HEK293 (cell line): ENCODE data around the gene WDR74.
A peak's percentile ranks its signal among the peaks of the same experiment; 100 is the strongest.

Experiments
- GFI1B ChIP-seq: fragments of 450-650 bp; formaldehyde crosslinking; IDR thresholded peaks from 2 replicates; pipeline ENCODE4 v1.5.1; 2016; ENCODE audit warnings: missing biosample characterization, missing genetic modification characterization
- IKZF3 ChIP-seq: fragments of 450-650 bp; IDR thresholded peaks from 2 replicates; pipeline ENCODE4 v1.5.0; 2018; ENCODE audit warnings: missing biosample characterization, mild to moderate bottlenecking, missing genetic modification characterization, moderate library complexity
- KLF16 ChIP-seq: fragments of 450-650 bp; formaldehyde crosslinking; IDR thresholded peaks from 2 replicates; pipeline ENCODE4 v1.5.1; 2017; ENCODE audit warnings: missing biosample characterization, missing genetic modification characterization
- MZF1 ChIP-seq: fragments of 450-650 bp; formaldehyde crosslinking; IDR thresholded peaks from 2 replicates; pipeline ENCODE4 v1.5.1; 2017; ENCODE audit warnings: missing biosample characterization, missing genetic modification characterization, borderline replicate concordance
- OVOL3 ChIP-seq: fragments of 450-650 bp; formaldehyde crosslinking; IDR thresholded peaks from 2 replicates; pipeline ENCODE4 v1.5.1; 2016; ENCODE audit warnings: missing biosample characterization, missing genetic modification characterization
- SCRT1 ChIP-seq: fragments of 450-650 bp; formaldehyde crosslinking; IDR thresholded peaks from 2 replicates; pipeline ENCODE4 v1.5.1; 2016; ENCODE audit warnings: missing biosample characterization, missing genetic modification characterization, borderline replicate concordance
- SETDB1 ChIP-seq: IDR thresholded peaks from one replicate; pipeline ENCODE4 v1.6.1; 2017; ENCODE audit warnings: mild to moderate bottlenecking, low read length, moderate library complexity, mixed read lengths; ENCODE audit not compliant: insufficient read length
- ZNF133 ChIP-seq: fragments of 450-650 bp; formaldehyde crosslinking; IDR thresholded peaks from 2 replicates; pipeline ENCODE4 v1.5.1; 2016; ENCODE audit warnings: missing biosample characterization, missing genetic modification characterization
- ZNF19 ChIP-seq: fragments of 450-650 bp; formaldehyde crosslinking; IDR thresholded peaks from 2 replicates; pipeline ENCODE4; 2016; ENCODE audit warnings: missing biosample characterization, missing genetic modification characterization, low read depth
- ZNF211 ChIP-seq: fragments of 450-650 bp; formaldehyde crosslinking; IDR thresholded peaks from 2 replicates; pipeline ENCODE4 v1.5.1; 2016; ENCODE audit warnings: low read depth, missing biosample characterization, missing genetic modification characterization
- ZNF514 ChIP-seq: fragments of 450-650 bp; formaldehyde crosslinking; IDR thresholded peaks from 2 replicates; pipeline ENCODE4 v1.5.1; 2016; ENCODE audit warnings: missing biosample characterization, missing genetic modification characterization
- ZNF521 ChIP-seq: fragments of 450-650 bp; formaldehyde crosslinking; IDR thresholded peaks from 2 replicates; pipeline ENCODE4 v1.5.1; 2017; ENCODE audit warnings: missing biosample characterization, mild to moderate bottlenecking, missing genetic modification characterization
- ZNF610 ChIP-seq: fragments of 450-650 bp; formaldehyde crosslinking; IDR thresholded peaks from 2 replicates; pipeline ENCODE4 v1.5.1; 2016; ENCODE audit warnings: missing biosample characterization, missing genetic modification characterization, borderline replicate concordance
- ZNF677 ChIP-seq: fragments of 450-650 bp; IDR thresholded peaks from 2 replicates; pipeline ENCODE4 v1.5.0; 2018; ENCODE audit warnings: missing biosample characterization, mild to moderate bottlenecking, missing genetic modification characterization, moderate library complexity
- ZNF692 ChIP-seq: fragments of 450-650 bp; formaldehyde crosslinking; IDR thresholded peaks from 2 replicates; pipeline ENCODE4 v1.5.1; 2016; ENCODE audit warnings: missing biosample characterization, missing genetic modification characterization
- ZNF785 ChIP-seq: fragments of 450-650 bp; formaldehyde crosslinking; IDR thresholded peaks from 2 replicates; pipeline ENCODE4 v1.5.1; 2016; ENCODE audit warnings: missing biosample characterization, missing genetic modification characterization
- ZNF830 ChIP-seq: fragments of 450-650 bp; IDR thresholded peaks from 2 replicates; pipeline ENCODE4 v1.5.0; 2018; ENCODE audit warnings: missing biosample characterization, missing genetic modification characterization, low read depth, mild to moderate bottlenecking, moderate library complexity
- ZSCAN30 ChIP-seq: fragments of 450-650 bp; IDR thresholded peaks from 2 replicates; pipeline ENCODE4 v1.5.1; 2018; ENCODE audit warnings: missing biosample characterization, mild to moderate bottlenecking, missing genetic modification characterization, moderate library complexity
- TF ChIP-seq, protein P1 (sequence below): fragments of 450-650 bp; formaldehyde crosslinking; IDR thresholded peaks from 2 replicates; pipeline ENCODE4 v1.5.1; 2016; ENCODE audit warnings: missing biosample characterization, missing genetic modification characterization
- TF ChIP-seq, protein P2 (sequence below): fragments of 450-650 bp; formaldehyde crosslinking; IDR thresholded peaks from 2 replicates; pipeline ENCODE4 v1.5.1; 2017; ENCODE audit warnings: missing biosample characterization, missing genetic modification characterization
- TF ChIP-seq, protein P3 (sequence below): fragments of 450-650 bp; IDR thresholded peaks from 2 replicates; pipeline ENCODE4 v1.5.1; 2018; ENCODE audit warnings: missing biosample characterization, mild to moderate bottlenecking, missing genetic modification characterization
- TF ChIP-seq, protein P4 (sequence below): fragments of 450-650 bp; formaldehyde crosslinking; IDR thresholded peaks from 2 replicates; pipeline ENCODE4 v1.5.1; 2016; ENCODE audit warnings: missing biosample characterization, missing genetic modification characterization, borderline replicate concordance
- TF ChIP-seq, protein P5 (sequence below): fragments of 450-650 bp; formaldehyde crosslinking; conservative IDR thresholded peaks from 2 replicates; pipeline ENCODE4 v1.5.1; 2016; ENCODE audit warnings: low read depth, missing biosample characterization, missing genetic modification characterization

The WDR74 gene

DNA sequence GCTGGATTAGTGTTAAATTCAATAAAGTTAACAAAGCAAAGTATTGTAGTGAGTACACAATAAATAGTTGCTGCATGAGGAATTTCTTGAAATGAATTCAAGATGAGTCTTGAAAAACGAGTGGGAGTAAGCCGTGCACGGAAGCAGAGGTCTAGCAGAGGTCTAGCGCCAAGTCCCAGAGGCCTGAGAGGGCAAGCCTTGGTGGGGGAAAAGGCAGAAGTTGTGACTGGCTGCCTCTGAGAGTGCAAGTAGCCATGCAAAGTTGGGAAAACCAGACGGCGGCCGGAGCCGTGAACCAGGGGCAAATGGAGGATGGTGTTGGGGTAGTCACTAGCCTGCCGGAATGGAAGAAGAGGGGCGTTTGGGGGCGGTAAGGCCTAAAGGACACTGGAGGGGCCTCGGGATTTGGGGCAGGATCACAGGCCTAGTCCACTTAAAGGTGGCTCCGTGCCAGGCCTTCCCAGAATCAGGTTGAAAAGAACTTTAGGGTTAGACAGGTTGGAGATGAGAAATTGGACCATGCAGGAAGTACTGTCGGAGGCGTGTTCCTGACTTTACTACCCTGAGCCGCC is 40.9 kb upstream of the WDR74 start (continued):
- no peak for TF ChIP-seq ZSCAN30 (tag by site-specific recombination)
- TF ChIP-seq, protein P1, sequence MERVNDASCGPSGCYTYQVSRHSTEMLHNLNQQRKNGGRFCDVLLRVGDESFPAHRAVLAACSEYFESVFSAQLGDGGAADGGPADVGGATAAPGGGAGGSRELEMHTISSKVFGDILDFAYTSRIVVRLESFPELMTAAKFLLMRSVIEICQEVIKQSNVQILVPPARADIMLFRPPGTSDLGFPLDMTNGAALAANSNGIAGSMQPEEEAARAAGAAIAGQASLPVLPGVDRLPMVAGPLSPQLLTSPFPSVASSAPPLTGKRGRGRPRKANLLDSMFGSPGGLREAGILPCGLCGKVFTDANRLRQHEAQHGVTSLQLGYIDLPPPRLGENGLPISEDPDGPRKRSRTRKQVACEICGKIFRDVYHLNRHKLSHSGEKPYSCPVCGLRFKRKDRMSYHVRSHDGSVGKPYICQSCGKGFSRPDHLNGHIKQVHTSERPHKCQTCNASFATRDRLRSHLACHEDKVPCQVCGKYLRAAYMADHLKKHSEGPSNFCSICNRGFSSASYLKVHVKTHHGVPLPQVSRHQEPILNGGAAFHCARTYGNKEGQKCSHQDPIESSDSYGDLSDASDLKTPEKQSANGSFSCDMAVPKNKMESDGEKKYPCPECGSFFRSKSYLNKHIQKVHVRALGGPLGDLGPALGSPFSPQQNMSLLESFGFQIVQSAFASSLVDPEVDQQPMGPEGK (tag by site-specific recombination) = peak; percentile 43
- TF ChIP-seq ZNF514 (tag by site-specific recombination) = no peak
- TF ChIP-seq ZNF677 (tag by site-specific recombination) = no peak
- TF ChIP-seq MZF1 (tag by site-specific recombination) = no peak
- TF ChIP-seq ZNF692 (tag by site-specific recombination) = no peak; the same call in 1 of the 2 replicates
- TF ChIP-seq OVOL3 (tag by site-specific recombination) = no peak
- peak; percentile 32 for TF ChIP-seq IKZF3 (tag by site-specific recombination)
- TF ChIP-seq ZNF785 (tag by site-specific recombination) = no peak
- TF ChIP-seq ZNF133 (tag by site-specific recombination) = no peak
- TF ChIP-seq, protein P2, sequence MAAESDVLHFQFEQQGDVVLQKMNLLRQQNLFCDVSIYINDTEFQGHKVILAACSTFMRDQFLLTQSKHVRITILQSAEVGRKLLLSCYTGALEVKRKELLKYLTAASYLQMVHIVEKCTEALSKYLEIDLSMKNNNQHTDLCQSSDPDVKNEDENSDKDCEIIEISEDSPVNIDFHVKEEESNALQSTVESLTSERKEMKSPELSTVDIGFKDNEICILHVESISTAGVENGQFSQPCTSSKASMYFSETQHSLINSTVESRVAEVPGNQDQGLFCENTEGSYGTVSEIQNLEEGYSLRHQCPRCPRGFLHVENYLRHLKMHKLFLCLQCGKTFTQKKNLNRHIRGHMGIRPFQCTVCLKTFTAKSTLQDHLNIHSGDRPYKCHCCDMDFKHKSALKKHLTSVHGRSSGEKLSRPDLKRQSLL (tag by site-specific recombination) = no peak
- TF ChIP-seq SCRT1 (tag by site-specific recombination) = no peak
- no peak for TF ChIP-seq SETDB1
- TF ChIP-seq, protein P3, sequence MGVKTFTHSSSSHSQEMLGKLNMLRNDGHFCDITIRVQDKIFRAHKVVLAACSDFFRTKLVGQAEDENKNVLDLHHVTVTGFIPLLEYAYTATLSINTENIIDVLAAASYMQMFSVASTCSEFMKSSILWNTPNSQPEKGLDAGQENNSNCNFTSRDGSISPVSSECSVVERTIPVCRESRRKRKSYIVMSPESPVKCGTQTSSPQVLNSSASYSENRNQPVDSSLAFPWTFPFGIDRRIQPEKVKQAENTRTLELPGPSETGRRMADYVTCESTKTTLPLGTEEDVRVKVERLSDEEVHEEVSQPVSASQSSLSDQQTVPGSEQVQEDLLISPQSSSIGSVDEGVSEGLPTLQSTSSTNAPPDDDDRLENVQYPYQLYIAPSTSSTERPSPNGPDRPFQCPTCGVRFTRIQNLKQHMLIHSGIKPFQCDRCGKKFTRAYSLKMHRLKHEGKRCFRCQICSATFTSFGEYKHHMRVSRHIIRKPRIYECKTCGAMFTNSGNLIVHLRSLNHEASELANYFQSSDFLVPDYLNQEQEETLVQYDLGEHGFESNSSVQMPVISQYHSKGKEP (tag by site-specific recombination) = no peak
- no peak for TF ChIP-seq ZNF610 (tag by site-specific recombination)
- TF ChIP-seq ZNF211 (tag by site-specific recombination) = no peak
- TF ChIP-seq, protein P4, sequence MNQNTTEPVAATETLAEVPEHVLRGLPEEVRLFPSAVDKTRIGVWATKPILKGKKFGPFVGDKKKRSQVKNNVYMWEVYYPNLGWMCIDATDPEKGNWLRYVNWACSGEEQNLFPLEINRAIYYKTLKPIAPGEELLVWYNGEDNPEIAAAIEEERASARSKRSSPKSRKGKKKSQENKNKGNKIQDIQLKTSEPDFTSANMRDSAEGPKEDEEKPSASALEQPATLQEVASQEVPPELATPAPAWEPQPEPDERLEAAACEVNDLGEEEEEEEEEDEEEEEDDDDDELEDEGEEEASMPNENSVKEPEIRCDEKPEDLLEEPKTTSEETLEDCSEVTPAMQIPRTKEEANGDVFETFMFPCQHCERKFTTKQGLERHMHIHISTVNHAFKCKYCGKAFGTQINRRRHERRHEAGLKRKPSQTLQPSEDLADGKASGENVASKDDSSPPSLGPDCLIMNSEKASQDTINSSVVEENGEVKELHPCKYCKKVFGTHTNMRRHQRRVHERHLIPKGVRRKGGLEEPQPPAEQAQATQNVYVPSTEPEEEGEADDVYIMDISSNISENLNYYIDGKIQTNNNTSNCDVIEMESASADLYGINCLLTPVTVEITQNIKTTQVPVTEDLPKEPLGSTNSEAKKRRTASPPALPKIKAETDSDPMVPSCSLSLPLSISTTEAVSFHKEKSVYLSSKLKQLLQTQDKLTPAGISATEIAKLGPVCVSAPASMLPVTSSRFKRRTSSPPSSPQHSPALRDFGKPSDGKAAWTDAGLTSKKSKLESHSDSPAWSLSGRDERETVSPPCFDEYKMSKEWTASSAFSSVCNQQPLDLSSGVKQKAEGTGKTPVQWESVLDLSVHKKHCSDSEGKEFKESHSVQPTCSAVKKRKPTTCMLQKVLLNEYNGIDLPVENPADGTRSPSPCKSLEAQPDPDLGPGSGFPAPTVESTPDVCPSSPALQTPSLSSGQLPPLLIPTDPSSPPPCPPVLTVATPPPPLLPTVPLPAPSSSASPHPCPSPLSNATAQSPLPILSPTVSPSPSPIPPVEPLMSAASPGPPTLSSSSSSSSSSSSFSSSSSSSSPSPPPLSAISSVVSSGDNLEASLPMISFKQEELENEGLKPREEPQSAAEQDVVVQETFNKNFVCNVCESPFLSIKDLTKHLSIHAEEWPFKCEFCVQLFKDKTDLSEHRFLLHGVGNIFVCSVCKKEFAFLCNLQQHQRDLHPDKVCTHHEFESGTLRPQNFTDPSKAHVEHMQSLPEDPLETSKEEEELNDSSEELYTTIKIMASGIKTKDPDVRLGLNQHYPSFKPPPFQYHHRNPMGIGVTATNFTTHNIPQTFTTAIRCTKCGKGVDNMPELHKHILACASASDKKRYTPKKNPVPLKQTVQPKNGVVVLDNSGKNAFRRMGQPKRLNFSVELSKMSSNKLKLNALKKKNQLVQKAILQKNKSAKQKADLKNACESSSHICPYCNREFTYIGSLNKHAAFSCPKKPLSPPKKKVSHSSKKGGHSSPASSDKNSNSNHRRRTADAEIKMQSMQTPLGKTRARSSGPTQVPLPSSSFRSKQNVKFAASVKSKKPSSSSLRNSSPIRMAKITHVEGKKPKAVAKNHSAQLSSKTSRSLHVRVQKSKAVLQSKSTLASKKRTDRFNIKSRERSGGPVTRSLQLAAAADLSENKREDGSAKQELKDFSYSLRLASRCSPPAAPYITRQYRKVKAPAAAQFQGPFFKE (tag by site-specific recombination) = no peak
- TF ChIP-seq ZNF19 = no peak
- TF ChIP-seq KLF16 (tag by site-specific recombination) = no peak
- no peak for TF ChIP-seq GFI1B
- TF ChIP-seq, protein P5, sequence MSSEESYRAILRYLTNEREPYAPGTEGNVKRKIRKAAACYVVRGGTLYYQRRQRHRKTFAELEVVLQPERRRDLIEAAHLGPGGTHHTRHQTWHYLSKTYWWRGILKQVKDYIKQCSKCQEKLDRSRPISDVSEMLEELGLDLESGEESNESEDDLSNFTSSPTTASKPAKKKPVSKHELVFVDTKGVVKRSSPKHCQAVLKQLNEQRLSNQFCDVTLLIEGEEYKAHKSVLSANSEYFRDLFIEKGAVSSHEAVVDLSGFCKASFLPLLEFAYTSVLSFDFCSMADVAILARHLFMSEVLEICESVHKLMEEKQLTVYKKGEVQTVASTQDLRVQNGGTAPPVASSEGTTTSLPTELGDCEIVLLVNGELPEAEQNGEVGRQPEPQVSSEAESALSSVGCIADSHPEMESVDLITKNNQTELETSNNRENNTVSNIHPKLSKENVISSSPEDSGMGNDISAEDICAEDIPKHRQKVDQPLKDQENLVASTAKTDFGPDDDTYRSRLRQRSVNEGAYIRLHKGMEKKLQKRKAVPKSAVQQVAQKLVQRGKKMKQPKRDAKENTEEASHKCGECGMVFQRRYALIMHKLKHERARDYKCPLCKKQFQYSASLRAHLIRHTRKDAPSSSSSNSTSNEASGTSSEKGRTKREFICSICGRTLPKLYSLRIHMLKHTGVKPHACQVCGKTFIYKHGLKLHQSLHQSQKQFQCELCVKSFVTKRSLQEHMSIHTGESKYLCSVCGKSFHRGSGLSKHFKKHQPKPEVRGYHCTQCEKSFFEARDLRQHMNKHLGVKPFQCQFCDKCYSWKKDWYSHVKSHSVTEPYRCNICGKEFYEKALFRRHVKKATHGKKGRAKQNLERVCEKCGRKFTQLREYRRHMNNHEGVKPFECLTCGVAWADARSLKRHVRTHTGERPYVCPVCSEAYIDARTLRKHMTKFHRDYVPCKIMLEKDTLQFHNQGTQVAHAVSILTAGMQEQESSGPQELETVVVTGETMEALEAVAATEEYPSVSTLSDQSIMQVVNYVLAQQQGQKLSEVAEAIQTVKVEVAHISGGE (tag by site-specific recombination) = 0 out of 2 replicates have a peak, but pooled peaks have one; percentile 46
- TF ChIP-seq ZNF521 (tag by site-specific recombination) = no peak
- TF ChIP-seq ZNF830 (tag by site-specific recombination) = no peak
